ENCODE results near the gene HYAL3. TPM values are rescaled to one million over a fixed set of nuclear protein-coding genes. Genes with fewer than 3 reads are reported as not detected.

Gene HYAL3
- total and polyA plus RNA-seq, 2 of the 13 experiments (the other 11 are each of a cell fraction or from before 2014, with no cell fraction given) = 5.5 to 10.4 TPM

DNA sequence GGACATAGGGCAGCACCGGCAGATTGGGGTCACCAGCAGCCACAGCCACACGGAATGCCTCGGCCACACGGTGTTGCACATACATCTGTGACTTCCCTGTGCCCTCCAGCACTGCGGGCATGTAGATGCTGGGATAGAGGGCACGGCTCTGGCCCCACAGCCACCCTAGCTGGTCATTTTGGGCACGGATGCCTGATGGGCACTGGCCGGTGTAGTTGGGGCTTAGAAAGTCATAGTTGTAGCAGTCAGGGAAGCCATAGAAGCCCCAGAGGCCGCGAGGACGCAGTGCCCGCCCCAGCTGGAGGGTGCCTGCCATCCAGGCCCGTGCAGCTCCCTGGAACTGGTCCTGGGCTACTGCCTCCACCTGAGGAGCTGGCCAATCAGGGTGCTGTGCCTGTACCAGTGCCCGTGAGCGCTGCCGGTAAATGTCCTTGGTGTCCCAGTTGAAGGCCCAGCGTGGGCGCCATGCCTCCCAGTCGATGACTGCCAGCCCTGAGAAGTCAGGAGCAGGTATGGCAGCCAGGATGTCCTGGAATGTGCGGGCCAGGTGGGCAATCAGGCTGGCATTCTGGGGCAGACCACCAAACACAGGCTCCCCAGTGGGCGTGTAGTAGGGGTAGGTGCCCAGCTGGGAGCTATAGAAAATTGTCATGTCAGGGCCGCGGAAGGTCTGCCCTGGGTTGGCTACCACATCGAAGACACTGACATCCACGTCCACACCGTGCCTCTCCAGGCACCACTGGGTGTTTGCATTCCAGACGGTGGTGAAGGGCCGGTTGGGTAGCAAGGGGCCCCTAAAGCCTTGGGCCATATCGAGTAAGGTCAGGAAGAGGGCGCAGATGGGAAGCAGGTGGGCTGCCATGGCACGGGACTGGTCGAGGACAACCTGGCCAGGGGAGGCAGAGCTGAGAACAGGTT, 3.1 kb upstream of the HYAL3 start (continued):
- TF ChIP-seq, protein P1, sequence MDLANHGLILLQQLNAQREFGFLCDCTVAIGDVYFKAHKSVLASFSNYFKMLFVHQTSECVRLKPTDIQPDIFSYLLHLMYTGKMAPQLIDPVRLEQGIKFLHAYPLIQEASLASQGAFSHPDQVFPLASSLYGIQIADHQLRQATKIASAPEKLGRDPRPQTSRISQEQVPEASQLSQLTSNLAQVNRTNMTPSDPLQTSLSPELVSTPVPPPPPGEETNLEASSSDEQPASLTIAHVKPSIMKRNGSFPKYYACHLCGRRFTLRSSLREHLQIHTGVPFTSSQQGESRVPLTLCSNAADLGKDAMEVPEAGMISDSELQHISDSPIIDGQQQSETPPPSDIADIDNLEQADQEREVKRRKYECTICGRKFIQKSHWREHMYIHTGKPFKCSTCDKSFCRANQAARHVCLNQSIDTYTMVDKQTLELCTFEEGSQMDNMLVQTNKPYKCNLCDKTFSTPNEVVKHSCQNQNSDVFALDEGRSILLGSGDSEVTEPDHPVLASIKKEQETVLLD (CRISPR knock-in tag; IDR thresholded peaks at IDR 0.05; ENCODE audit: low read depth) = no peak
- peak; percentile 56; the same call in 1 of the 2 replicates for TF ChIP-seq ZNF772 (CRISPR knock-in tag; IDR thresholded peaks at IDR 0.05)
- 0 out of 2 replicates have a peak, but pooled peaks have one; percentile 26 for TF ChIP-seq BRD4 (CRISPR knock-in tag; IDR thresholded peaks at IDR 0.05)
- peak; percentile 92 for TF ChIP-seq AGO2 (optimal IDR thresholded peaks at IDR 0.05; ENCODE audit: low read depth, low read length)
- peak; percentile 78 for TF ChIP-seq RBFOX2 (IDR thresholded peaks at IDR 0.05; ENCODE audit: low read depth, low read length)
- TF ChIP-seq ZNF333 (CRISPR knock-in tag; IDR thresholded peaks at IDR 0.05; ENCODE audit: borderline replicate concordance) = 0 out of 2 replicates have a peak, but pooled peaks have one; percentile 9
- peak; percentile 30 for TF ChIP-seq ZNF564 (CRISPR knock-in tag; IDR thresholded peaks at IDR 0.05)
- peak; percentile 30; the same call in 1 of the 2 replicates for TF ChIP-seq ZNF274 (CRISPR knock-in tag; IDR thresholded peaks at IDR 0.05)
- TF ChIP-seq, protein P2, sequence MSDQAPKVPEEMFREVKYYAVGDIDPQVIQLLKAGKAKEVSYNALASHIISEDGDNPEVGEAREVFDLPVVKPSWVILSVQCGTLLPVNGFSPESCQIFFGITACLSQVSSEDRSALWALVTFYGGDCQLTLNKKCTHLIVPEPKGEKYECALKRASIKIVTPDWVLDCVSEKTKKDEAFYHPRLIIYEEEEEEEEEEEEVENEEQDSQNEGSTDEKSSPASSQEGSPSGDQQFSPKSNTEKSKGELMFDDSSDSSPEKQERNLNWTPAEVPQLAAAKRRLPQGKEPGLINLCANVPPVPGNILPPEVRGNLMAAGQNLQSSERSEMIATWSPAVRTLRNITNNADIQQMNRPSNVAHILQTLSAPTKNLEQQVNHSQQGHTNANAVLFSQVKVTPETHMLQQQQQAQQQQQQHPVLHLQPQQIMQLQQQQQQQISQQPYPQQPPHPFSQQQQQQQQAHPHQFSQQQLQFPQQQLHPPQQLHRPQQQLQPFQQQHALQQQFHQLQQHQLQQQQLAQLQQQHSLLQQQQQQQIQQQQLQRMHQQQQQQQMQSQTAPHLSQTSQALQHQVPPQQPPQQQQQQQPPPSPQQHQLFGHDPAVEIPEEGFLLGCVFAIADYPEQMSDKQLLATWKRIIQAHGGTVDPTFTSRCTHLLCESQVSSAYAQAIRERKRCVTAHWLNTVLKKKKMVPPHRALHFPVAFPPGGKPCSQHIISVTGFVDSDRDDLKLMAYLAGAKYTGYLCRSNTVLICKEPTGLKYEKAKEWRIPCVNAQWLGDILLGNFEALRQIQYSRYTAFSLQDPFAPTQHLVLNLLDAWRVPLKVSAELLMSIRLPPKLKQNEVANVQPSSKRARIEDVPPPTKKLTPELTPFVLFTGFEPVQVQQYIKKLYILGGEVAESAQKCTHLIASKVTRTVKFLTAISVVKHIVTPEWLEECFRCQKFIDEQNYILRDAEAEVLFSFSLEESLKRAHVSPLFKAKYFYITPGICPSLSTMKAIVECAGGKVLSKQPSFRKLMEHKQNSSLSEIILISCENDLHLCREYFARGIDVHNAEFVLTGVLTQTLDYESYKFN (CRISPR knock-in tag; conservative IDR thresholded peaks at IDR 0.05) = no peak
- peak; percentile 1; the same call in 1 of the 2 replicates for TF ChIP-seq TBX2 (CRISPR knock-in tag; IDR thresholded peaks at IDR 0.05; ENCODE audit: borderline replicate concordance)
- TF ChIP-seq TIGD3 (CRISPR knock-in tag; IDR thresholded peaks at IDR 0.05; ENCODE audit: borderline replicate concordance) = no peak
- TF ChIP-seq ZNF124 (CRISPR knock-in tag; IDR thresholded peaks at IDR 0.05) = no peak
- TF ChIP-seq, protein P3, sequence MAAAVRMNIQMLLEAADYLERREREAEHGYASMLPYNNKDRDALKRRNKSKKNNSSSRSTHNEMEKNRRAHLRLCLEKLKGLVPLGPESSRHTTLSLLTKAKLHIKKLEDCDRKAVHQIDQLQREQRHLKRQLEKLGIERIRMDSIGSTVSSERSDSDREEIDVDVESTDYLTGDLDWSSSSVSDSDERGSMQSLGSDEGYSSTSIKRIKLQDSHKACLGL (CRISPR knock-in tag; IDR thresholded peaks at IDR 0.05) = peak; percentile 43; the same call in 1 of the 2 replicates
- TF ChIP-seq, protein P4, sequence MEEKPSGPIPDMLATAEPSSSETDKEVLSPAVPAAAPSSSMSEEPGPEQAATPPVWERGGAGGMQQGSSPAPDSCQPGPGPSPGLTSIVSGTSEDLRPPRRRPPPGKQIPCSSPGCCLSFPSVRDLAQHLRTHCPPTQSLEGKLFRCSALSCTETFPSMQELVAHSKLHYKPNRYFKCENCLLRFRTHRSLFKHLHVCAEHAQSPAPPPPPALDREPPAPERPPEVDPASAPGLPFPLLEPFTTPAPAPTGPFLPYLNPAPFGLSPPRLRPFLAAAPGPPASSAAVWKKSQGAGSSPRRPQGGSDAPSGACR (CRISPR knock-in tag; IDR thresholded peaks at IDR 0.05) = peak; percentile 13; the same call in 1 of the 2 replicates
- TF ChIP-seq ZNF253 (CRISPR knock-in tag; IDR thresholded peaks at IDR 0.05; ENCODE audit: borderline replicate concordance) = 0 out of 2 replicates have a peak, but pooled peaks have one; percentile 19
- TF ChIP-seq, protein P5, sequence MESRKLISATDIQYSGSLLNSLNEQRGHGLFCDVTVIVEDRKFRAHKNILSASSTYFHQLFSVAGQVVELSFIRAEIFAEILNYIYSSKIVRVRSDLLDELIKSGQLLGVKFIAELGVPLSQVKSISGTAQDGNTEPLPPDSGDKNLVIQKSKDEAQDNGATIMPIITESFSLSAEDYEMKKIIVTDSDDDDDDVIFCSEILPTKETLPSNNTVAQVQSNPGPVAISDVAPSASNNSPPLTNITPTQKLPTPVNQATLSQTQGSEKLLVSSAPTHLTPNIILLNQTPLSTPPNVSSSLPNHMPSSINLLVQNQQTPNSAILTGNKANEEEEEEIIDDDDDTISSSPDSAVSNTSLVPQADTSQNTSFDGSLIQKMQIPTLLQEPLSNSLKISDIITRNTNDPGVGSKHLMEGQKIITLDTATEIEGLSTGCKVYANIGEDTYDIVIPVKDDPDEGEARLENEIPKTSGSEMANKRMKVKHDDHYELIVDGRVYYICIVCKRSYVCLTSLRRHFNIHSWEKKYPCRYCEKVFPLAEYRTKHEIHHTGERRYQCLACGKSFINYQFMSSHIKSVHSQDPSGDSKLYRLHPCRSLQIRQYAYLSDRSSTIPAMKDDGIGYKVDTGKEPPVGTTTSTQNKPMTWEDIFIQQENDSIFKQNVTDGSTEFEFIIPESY (CRISPR knock-in tag; IDR thresholded peaks at IDR 0.05) = no peak
- 0 out of 2 replicates have a peak, but pooled peaks have one; percentile 54 for TF ChIP-seq ZNF468 (CRISPR knock-in tag; IDR thresholded peaks at IDR 0.05)
- TF ChIP-seq PHF8 (CRISPR knock-in tag; IDR thresholded peaks at IDR 0.05) = 0 out of 2 replicates have a peak, but pooled peaks have one; percentile 15
